Activated gamma-delta T cell treated with anti-CD3 and anti-CD28 coated beads, Interleukin-2, amount 50 U/mL, for 16 hours (primary cell): ENCODE data around the gene CDKL5.
A peak's percentile ranks its signal among the peaks of the same experiment; 100 is the strongest.
"Not testable (repeated sequence)": the region's sequence is repeated elsewhere in the genome, so short reads cannot be mapped to it uniquely, and the experiment has no call there.

ENCODE experiments used
- DNase-seq: peaks from one replicate; pipeline ENCODE4 v3.0.0-alpha.2; 2020; ENCODE audit warnings: low read depth

The CDKL5 gene

GRCh38 chrX:18425199-18426003 is at the start of gene CDKL5:
Gene CDKL5, plus strand, starts transcription at chrX:18425608. Its CDS starts 81,489 bp downstream, at chrX:18507097.
- peak; percentile 92 for DNase-seq

DNA sequence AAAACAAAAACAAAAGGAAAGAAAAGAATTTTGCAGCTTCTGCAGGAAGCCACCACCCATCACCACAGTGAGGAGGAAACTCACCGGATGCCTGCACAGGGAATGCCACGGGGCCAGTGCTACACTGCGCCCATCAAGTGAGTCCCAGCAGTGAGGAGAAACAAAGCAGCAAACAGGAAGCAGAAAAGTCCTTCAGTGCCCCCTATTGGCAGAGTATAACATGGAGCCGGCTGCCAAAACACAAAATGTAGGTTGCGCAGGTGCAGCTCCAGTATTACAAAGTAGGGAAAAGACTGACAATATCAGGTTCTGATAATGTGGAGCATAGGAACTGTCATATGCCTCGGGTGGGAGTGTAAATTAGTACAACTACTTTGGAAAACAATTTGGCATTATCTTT is 47.6 kb upstream of the CDKL5 start:
- no peak for DNase-seq

GRCh38 chrX:18389966-18390365 is 35.4 kb upstream of the CDKL5 start:
- DNase-seq: no peak

DNA sequence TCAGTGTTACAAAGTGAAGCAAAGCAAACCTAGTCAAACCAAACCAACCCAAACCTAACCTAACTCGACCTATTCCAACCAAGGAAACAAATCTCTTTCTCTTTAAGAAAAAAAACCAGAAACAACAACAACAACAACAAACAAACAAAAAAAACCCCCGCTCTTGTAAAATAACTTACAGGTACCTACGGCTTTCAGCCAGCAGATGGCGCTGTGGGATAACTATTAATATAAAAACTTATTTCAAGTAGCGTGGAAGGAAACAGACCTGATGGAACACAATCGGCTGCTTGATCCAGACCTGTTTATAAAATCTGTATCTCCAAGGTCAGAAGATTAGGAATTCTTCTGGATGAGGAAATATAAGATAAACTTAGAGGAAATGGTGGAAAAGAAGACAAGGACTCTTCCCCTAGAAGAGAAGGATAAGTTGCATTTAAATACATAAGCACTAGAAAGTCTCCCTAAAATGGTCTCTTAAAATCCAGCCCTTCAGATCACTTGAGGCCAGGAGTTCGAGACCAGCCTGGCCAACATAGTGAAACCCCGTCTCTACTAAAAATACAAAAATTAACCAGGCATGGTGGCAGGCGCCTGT is 34.4 kb upstream of the CDKL5 start:
- DNase-seq: peak; percentile 62

- no peak for DNase-seq
Observed at GRCh38 chrX:18394477-18394876, 30.9 kb upstream of the CDKL5 start.

DNA sequence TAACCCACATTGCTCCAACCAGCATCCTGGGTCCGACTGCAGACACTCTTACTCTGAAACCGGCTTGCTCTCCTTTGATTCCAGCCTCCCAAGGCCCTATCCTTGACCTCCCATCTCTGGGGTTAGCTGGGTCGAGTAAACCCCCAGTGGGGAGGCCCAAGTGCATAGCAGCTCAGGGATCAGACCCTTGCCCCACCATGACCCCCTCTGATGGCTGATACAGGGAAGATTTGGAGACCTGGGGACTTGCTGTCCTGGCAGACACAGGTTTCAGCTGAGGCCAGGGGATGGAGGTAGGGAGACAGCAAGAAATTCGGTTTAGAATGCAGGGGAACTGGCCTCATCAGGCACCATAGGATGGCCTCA is 23.6 kb upstream of the CDKL5 start:
- no peak for DNase-seq

- no peak for DNase-seq
Observed at GRCh38 chrX:18406531-18407266, 18.7 kb upstream of the CDKL5 start.

- no peak for DNase-seq
Observed at GRCh38 chrX:18410038-18410437, 15.4 kb upstream of the CDKL5 start.

GRCh38 chrX:18415386-18415785 is 10.0 kb upstream of the CDKL5 start:
- no peak for DNase-seq

DNA sequence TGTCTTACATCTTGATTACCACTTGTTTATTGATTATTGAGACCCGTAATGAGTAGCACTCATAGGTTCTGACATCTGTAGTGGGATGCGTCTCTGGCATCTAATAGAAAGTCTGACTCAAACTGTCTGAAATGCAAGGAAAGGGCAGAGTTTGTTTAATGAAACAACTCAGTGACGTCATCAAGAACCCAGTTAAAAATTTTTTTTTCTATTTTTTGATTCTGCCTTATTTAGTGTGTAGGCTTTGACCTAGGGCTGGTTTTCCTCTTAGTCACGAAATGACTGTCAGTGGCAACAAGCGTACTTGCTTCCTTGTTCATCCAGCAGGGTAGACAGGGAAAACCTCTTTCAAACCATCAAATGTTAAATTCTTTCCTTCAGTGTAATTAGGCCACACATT is 3.1 kb upstream of the CDKL5 start:
- DNase-seq: no peak

DNA sequence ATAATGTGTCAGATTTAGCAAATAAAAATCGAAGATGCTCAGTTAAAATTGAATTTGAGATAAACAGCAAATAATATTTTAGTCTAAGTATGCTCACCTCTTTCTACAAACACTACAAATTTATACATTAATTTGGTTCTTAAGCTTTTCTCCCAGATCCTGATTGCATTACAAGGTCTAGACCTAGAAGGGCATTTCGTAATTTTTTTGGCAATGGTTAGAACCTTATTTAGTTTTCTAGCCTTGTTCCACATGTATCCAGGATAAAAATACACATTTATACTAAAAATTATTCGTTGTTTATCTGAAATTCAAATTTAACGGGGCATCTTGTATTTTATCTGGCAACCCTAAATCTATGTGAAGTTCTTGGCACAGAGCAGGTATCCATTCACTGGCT is 2.5 kb upstream of the CDKL5 start:
- DNase-seq: no peak

- no peak for DNase-seq
Observed at GRCh38 chrX:18424482-18425198, 768 bp upstream of the CDKL5 start.

DNA sequence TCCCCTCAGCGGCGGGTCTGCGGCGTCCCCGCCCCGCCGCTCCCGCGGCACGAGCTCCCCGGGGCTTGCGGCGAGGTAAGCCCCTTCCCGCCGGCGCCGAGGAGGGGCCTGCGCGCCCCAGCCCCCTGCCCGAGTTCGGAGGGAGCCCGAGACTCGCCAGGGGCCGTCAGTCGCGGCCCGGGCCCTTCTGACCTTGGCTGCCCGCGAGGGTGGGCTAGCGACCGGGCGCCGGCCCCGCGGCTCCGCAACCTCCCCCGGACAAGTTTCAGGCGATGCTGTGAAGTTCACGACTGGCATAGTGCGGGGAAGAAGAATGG is 554 bp downstream of the CDKL5 start:
- DNase-seq: no peak

- DNase-seq: no peak
Observed at GRCh38 chrX:18428006-18428405, 2.6 kb downstream of the CDKL5 start.

GRCh38 chrX:18433288-18433687 is 7.9 kb downstream of the CDKL5 start:
- not testable (repeated sequence) for DNase-seq

GRCh38 chrX:18434896-18435295 is 9.5 kb downstream of the CDKL5 start:
- DNase-seq: no peak

DNA sequence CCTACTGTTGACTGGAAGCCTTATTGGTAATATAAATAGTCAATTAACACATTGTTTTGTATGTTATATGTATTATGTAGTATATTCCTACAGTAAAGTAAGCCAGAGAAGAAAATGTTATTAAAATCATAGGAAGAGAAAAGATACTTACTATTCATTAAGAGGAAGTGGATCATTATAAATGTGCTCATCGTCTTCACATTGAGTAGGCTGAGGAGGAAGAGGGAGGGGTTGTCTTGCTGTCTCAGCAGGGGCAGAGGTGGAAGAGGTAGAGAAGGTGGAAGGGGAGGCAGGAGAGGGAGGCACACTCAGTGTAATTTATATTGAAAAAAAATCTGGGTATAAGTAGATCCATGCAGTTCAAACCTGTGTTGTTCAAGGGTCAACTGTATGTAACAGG is 10.6 kb downstream of the CDKL5 start:
- DNase-seq: no peak

DNA sequence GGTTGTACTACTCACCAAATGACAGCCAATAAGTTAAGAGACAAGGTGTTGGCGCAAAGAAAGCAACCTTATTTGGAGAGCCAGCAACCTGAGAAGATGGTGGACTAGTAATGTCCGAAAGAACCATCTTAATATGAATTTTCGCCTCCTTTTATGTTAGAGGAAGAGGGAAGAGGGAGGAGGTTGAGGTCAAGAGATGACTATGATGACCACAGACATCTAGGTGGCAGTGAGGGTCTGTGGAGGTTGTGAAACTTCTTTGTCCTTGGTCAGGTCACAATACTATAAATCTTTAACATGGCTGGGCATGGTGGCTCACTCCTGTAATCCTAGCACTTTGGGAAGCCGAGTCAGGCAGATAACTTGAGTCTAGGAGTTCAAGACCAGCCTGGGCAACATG is 15.4 kb downstream of the CDKL5 start:
- no peak for DNase-seq

- no peak for DNase-seq
Observed at GRCh38 chrX:18441780-18442367, 16.5 kb downstream of the CDKL5 start.

- DNase-seq: no peak
Observed at GRCh38 chrX:18448416-18448815, 23.0 kb downstream of the CDKL5 start.

DNA sequence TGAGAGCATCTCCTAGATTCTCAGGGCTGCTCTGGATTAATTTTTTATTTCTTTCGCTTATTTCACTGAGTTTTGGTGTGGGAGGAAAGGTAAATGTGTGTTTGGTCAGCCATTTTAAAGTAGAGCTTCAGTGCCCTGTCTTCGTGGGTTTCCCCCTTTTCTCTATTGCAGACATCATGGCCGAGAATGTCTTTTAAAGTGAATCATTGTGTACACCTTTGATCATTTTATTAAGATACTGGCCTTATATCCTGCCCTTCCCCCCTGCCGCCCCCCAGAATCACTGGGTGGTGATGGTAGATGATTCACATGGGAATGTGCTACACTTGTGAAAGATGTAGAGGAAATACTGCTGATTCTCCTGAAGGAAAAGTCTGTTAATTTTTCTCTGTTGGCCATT is 23.8 kb downstream of the CDKL5 start:
- no peak for DNase-seq

GRCh38 chrX:18455384-18455783 is 30.0 kb downstream of the CDKL5 start:
- no peak for DNase-seq
